IMR-90 (cell line): ENCODE results near the gene GMFB.

Experiments used
- BHLHE40 ChIP-seq: fragments of 150-350 bp; IDR thresholded peaks from 2 replicates; pipeline ENCODE4 v1.6.1; 2016; ENCODE audit warnings: mild to moderate bottlenecking, low read depth, low read length
- CEBPB ChIP-seq: IDR thresholded peaks from 2 replicates; pipeline ENCODE4 v1.6.1; 2012; ENCODE audit warnings: low read depth, low read length, improper control_type of control experiment
- CHD1 ChIP-seq: IDR thresholded peaks from 2 replicates; pipeline ENCODE4 v1.6.1; 2012; ENCODE audit warnings: low read depth, low read length, improper control_type of control experiment
- MAFK ChIP-seq: IDR thresholded peaks from 2 replicates; pipeline ENCODE4 v1.6.1; 2012; ENCODE audit warnings: low read depth, low read length, improper control_type of control experiment
- MXI1 ChIP-seq: IDR thresholded peaks from 2 replicates; pipeline ENCODE4 v1.6.1; 2012; ENCODE audit warnings: low read depth, mild to moderate bottlenecking, low read length, moderate library complexity, borderline replicate concordance
- NFE2L2 ChIP-seq: fragments of 150-350 bp; IDR thresholded peaks from 2 replicates; pipeline ENCODE4 v1.6.1; 2016; ENCODE audit warnings: low read depth, mild to moderate bottlenecking, low read length
- POLR2A ChIP-seq: IDR thresholded peaks from 2 replicates; pipeline ENCODE4 v1.6.1; 2012; ENCODE audit warnings: mild to moderate bottlenecking, low read depth, low read length
- RAD21 ChIP-seq: IDR thresholded peaks from 2 replicates; pipeline ENCODE4 v1.6.1; 2012; ENCODE audit warnings: low read length, improper control_type of control experiment
- RCOR1 ChIP-seq: IDR thresholded peaks from 2 replicates; pipeline ENCODE4 v1.6.1; 2012; ENCODE audit warnings: mild to moderate bottlenecking, low read length, improper control_type of control experiment; ENCODE audit not compliant: insufficient replicate concordance
- RFX5 ChIP-seq: IDR thresholded peaks from 2 replicates; pipeline ENCODE4 v1.8.0; 2012; ENCODE audit warnings: low read depth, mild to moderate bottlenecking, low read length, moderate library complexity
- SMC3 ChIP-seq: fragments of 150-350 bp; IDR thresholded peaks from 2 replicates; pipeline ENCODE4 v1.6.1; 2016; ENCODE audit warnings: low read depth, mild to moderate bottlenecking, antibody characterized with exemption, low read length, moderate library complexity
- USF2 ChIP-seq: fragments of 150-350 bp; IDR thresholded peaks from 2 replicates; pipeline ENCODE4 v1.6.1; 2017; ENCODE audit warnings: mild to moderate bottlenecking, antibody characterized with exemption, low read length, low read depth
- TF ChIP-seq, protein P1 (sequence below): conservative IDR thresholded peaks from 2 replicates; pipeline ENCODE4 v1.5.1; 2012; ENCODE audit warnings: mild to moderate bottlenecking, low read depth, low read length, improper control_type of control experiment
- TF ChIP-seq, protein P2 (sequence below): fragments of 150-350 bp; IDR thresholded peaks from 2 replicates; pipeline ENCODE4 v1.6.1; 2016; ENCODE audit warnings: low read depth, mild to moderate bottlenecking, low read length, moderate library complexity, borderline replicate concordance

GRCh38 chr14:54498579-54498978, 9.8 kb upstream of the GMFB start:
- TF ChIP-seq RFX5 = no peak
- TF ChIP-seq, protein P1, sequence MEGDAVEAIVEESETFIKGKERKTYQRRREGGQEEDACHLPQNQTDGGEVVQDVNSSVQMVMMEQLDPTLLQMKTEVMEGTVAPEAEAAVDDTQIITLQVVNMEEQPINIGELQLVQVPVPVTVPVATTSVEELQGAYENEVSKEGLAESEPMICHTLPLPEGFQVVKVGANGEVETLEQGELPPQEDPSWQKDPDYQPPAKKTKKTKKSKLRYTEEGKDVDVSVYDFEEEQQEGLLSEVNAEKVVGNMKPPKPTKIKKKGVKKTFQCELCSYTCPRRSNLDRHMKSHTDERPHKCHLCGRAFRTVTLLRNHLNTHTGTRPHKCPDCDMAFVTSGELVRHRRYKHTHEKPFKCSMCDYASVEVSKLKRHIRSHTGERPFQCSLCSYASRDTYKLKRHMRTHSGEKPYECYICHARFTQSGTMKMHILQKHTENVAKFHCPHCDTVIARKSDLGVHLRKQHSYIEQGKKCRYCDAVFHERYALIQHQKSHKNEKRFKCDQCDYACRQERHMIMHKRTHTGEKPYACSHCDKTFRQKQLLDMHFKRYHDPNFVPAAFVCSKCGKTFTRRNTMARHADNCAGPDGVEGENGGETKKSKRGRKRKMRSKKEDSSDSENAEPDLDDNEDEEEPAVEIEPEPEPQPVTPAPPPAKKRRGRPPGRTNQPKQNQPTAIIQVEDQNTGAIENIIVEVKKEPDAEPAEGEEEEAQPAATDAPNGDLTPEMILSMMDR = no peak
- TF ChIP-seq NFE2L2 = no peak
- no peak for TF ChIP-seq POLR2A
- no peak for TF ChIP-seq CEBPB
- TF ChIP-seq BHLHE40 = no peak
- TF ChIP-seq RCOR1 = no peak
- no peak for TF ChIP-seq MXI1
- TF ChIP-seq USF2 = no peak
- TF ChIP-seq, protein P2, sequence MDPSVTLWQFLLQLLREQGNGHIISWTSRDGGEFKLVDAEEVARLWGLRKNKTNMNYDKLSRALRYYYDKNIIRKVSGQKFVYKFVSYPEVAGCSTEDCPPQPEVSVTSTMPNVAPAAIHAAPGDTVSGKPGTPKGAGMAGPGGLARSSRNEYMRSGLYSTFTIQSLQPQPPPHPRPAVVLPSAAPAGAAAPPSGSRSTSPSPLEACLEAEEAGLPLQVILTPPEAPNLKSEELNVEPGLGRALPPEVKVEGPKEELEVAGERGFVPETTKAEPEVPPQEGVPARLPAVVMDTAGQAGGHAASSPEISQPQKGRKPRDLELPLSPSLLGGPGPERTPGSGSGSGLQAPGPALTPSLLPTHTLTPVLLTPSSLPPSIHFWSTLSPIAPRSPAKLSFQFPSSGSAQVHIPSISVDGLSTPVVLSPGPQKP = no peak
- no peak for TF ChIP-seq MAFK
- no peak for TF ChIP-seq RAD21
- TF ChIP-seq SMC3 = no peak
- no peak for TF ChIP-seq CHD1
